Erythroblast (primary cell): ENCODE measurements around the gene RREB1.

ENCODE experiments used
- GATA1 ChIP-seq: IDR thresholded peaks from 2 replicates; pipeline ENCODE4 v1.6.1; 2011; ENCODE audit warnings: low read depth, mild to moderate bottlenecking, control low read depth, low read length, moderate library complexity
- POLR2A ChIP-seq: IDR thresholded peaks from 2 replicates; pipeline ENCODE4 v1.6.1; 2011; ENCODE audit warnings: mild to moderate bottlenecking, low read length

DNA sequence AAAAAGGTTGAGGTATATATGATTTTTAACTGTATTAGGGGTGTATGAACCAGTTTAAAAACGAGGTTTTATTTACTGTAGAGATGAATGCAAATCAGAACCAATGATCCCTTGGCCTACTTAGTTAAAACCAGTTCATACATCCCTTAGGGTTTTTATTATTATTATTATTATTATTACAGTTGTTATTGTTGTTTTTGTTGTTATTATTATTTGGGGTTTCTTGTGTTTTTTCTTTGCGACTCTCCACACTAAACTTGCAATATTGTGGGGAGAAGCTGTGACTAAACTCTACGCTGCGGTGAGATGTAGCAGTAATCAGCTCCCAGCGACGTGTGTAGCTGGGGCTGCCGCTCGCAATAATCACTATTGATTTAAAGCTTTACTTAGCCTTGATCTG, 143.1 kb downstream of the RREB1 start:
- TF ChIP-seq POLR2A, result no peak
- TF ChIP-seq GATA1, result no peak
